K562 (cell line): Measurements from ENCODE around the gene GPR75. TPM values are rescaled to one million over a fixed set of nuclear protein-coding genes. Genes with fewer than 3 reads are reported as not detected.

Experiments used
- ATAC-seq: fragments of 200-7000 bp; cut with Tn5 transposase; 3 replicates; pipeline ENCODE4 v1.9.1; 2020; ENCODE audit warnings: moderate library complexity
- BruUV-seq: library from RNA; stranded (reverse); fragments of 400-500 nt; replicated peaks from 2 replicates; lab custom pipeline; 2021; lab: Mats Ljungman, UMichigan
- CTCF ChIA-PET: fragments of 300-600 bp; formaldehyde crosslinking; extraction: SDS; loops from one replicate; lab custom pipeline; 2021; ENCODE audit warnings: low intra/inter-chr PET ratio; lab: Yijun Ruan, JAX
- POLR2A ChIA-PET: fragments of 300-600, 350-650 bp; sonication (Branson Sonifier 250); formaldehyde crosslinking; extraction: SDS; loops from one replicate; lab custom pipeline; 2021; ENCODE audit warnings: antibody characterized with exemption, inconsistent platforms; lab: Yijun Ruan, JAX
- DNase-seq, 4 experiments: peaks; one replicate each; pipeline versions ENCODE4 v3.0.0 to v3.0.0-alpha.2; 2011 to 2018; ENCODE audit warnings: low spot score in 3 of 4, mixed read lengths in 3 of 4; ENCODE audit errors: extremely low read depth in 1 of 4
- FAIRE-seq: peaks from 2 replicates; lab custom pipeline; 2011; peaks lifted over from hg19 to GRCh38; lab: Jason Lieb, UNC
- H2AFZ ChIP-seq: 2 replicates; pipeline ENCODE4 v1.6.0; 2011; ENCODE audit warnings: low read depth, low read length, control low read depth, inconsistent platforms
- H3K27ac ChIP-seq: fragments of 200-600 bp; 3 replicates; pipeline ENCODE4 v1.8.0; 2011; ENCODE audit warnings: low read depth, mild to moderate bottlenecking, control low read depth, inconsistent platforms, low read length, moderate library complexity, mixed read lengths; ENCODE audit errors: extremely low read depth
- H3K27me3 ChIP-seq, 2 experiments: fragments of 300-600 bp in 1 of 2; 2 replicates in 1 of 2; 3 replicates in 1 of 2; pipeline versions ENCODE4 v1.6.0 to v1.8.0; 2011; ENCODE audit warnings: inconsistent platforms in 2 of 2, low read length in 2 of 2, mild to moderate bottlenecking in 1 of 2, mixed read lengths in 1 of 2, moderate library complexity in 1 of 2; ENCODE audit not compliant: control insufficient read depth in 2 of 2, insufficient read depth in 2 of 2
- H3K36me3 ChIP-seq: fragments of 300-600 bp; 3 replicates; pipeline ENCODE4 v1.8.0; 2011; ENCODE audit warnings: mild to moderate bottlenecking, low read length, inconsistent platforms; ENCODE audit not compliant: control insufficient read depth, insufficient read depth
- H3K4me1 ChIP-seq, 2 experiments: fragments of 200-600 bp in 1 of 2; replicated peaks in 1 of 2; 2 replicates in 1 of 2; 3 replicates in 1 of 2; pipeline versions ENCODE4 v1.5.1 to v1.8.0; 2011; ENCODE audit warnings: inconsistent platforms in 2 of 2, low read length in 2 of 2, mild to moderate bottlenecking in 1 of 2, mixed read lengths in 1 of 2, moderate library complexity in 1 of 2; ENCODE audit not compliant: control insufficient read depth in 2 of 2, insufficient read depth in 2 of 2
- H3K4me2 ChIP-seq: 2 replicates; pipeline ENCODE4 v1.6.1; 2011; ENCODE audit warnings: low read length, control low read depth, inconsistent platforms, mixed read lengths; ENCODE audit not compliant: insufficient read depth
- H3K4me3 ChIP-seq: fragments of 200-600 bp; sonication (generic), shearing (Covaris generic); 2 replicates; pipeline ENCODE4 v1.5.1; 2016; ENCODE audit warnings: control low read depth, inconsistent platforms
- H3K79me2 ChIP-seq: fragments of 200-600 bp; 3 replicates; pipeline ENCODE4 v1.8.0; 2011; ENCODE audit warnings: low read length, inconsistent platforms; ENCODE audit not compliant: control insufficient read depth, insufficient read depth
- H3K9ac ChIP-seq, 2 experiments: 2 replicates each; pipeline versions ENCODE4 v1.6.0 to v1.6.1; 2011; ENCODE audit warnings: low read depth in 2 of 2, low read length in 2 of 2, control low read depth in 1 of 2, inconsistent platforms in 1 of 2, mild to moderate bottlenecking in 1 of 2, mixed read lengths in 1 of 2; ENCODE audit not compliant: insufficient read depth in 1 of 2
- H3K9me1 ChIP-seq: one replicate; pipeline ENCODE4 v1.6.0; 2011; ENCODE audit warnings: inconsistent platforms, mild to moderate bottlenecking, low read length, moderate library complexity; ENCODE audit not compliant: control insufficient read depth, insufficient read depth
- H3K9me3 ChIP-seq: replicated peaks from 2 replicates; pipeline ENCODE4 v1.5.1; 2011; ENCODE audit warnings: low read depth, low read length, inconsistent platforms; ENCODE audit not compliant: control insufficient read depth, insufficient read depth
- H4K20me1 ChIP-seq: replicated peaks from 2 replicates; pipeline ENCODE4 v1.6.1; 2011; ENCODE audit warnings: low read length, inconsistent platforms, mixed read lengths; ENCODE audit not compliant: control insufficient read depth, insufficient read depth
- BCL6 ChIP-seq: fragments of 250-450 bp; sonication (Bioruptor Pico); IDR thresholded peaks from 2 replicates; pipeline ENCODE4 v1.4.0; 2020
- CBFA2T2 ChIP-seq: fragments of 450-650 bp; conservative IDR thresholded peaks from 2 replicates; pipeline ENCODE4 v1.6.1; 2017; ENCODE audit warnings: mild to moderate bottlenecking
- CC2D1A ChIP-seq: fragments of 450-650 bp; IDR thresholded peaks from 2 replicates; pipeline ENCODE4 v1.6.1; 2017; ENCODE audit warnings: mild to moderate bottlenecking
- EGR1 ChIP-seq: fragments of 450-650 bp; conservative IDR thresholded peaks from 2 replicates; pipeline ENCODE4 v1.6.1; 2017; ENCODE audit warnings: mild to moderate bottlenecking
- KAT8 ChIP-seq: fragments of 450-650 bp; IDR thresholded peaks from 2 replicates; pipeline ENCODE4 v1.6.1; 2016; ENCODE audit warnings: low read depth, mild to moderate bottlenecking
- NR4A1 ChIP-seq, 2 experiments: fragments of 250-450 bp in 1 of 2; fragments of 450-650 bp in 1 of 2; sonication (Bioruptor Pico) in 1 of 2; IDR thresholded peaks; 2 replicates each; pipeline versions ENCODE4 v1.4.0 to v1.6.1; 2016 to 2020; ENCODE audit warnings: mild to moderate bottlenecking in 2 of 2, missing compliant biosample characterization in 1 of 2, missing genetic modification characterization in 1 of 2, moderate library complexity in 1 of 2
- RFX7 ChIP-seq: fragments of 250-450 bp; sonication (Bioruptor Pico); IDR thresholded peaks from 2 replicates; pipeline ENCODE4 v1.5.1; 2021; ENCODE audit warnings: mild to moderate bottlenecking
- ZNF778 ChIP-seq: fragments of 450-650 bp; formaldehyde crosslinking; IDR thresholded peaks from 2 replicates; pipeline ENCODE4 v1.4.0; 2020; ENCODE audit warnings: mild to moderate bottlenecking, moderate library complexity
- whole genome bisulfite sequencing: fragments of 100-300 bp; shearing (Covaris generic); methylation state at CpG from one replicate; pipeline ENCODE4 v1.1.6; 2016; ENCODE audit warnings: low coverage, mixed read lengths; ENCODE audit not compliant: insufficient coverage; ENCODE audit errors: missing lambda C conversion rate; 5-methylcytosine and 5-hydroxymethylcytosine counted together
- in situ Hi-C: fragments of 300-500 bp; cut with MboI; formaldehyde crosslinking; loops from 4 replicates; pipeline ENCODE4 v1.15.0; 2018; ENCODE audit warnings: inconsistent platforms, mixed read lengths
- intact Hi-C: fragments of 100-400 bp; cut with micrococcal nuclease; formaldehyde crosslinking; loops from 2 replicates; pipeline ENCODE4 v1.14.2; 2022
- polyA plus RNA-seq, 8 experiments: library from polyadenylated mRNA; depleted of rRNA in 4 of 8; stranded (reverse) in 5 of 8; unstranded in 3 of 8; fragments of >200 nt; fragmentation: Nextera tagmentation in 2 of 8; fragmentation: Illumina TruSeq in 1 of 8; extraction: Ambion mirVana in 2 of 8; extraction: Trizol in 1 of 8; gene quantifications; 2 replicates each; pipeline versions ENCODE4 v1.2.1 to v1.2.3, GENCODE V29; 2011 to 2014; ENCODE audit warnings: inconsistent platforms in 1 of 8, missing spikeins in 1 of 8
- total RNA-seq, 7 experiments: library from RNA; depleted of rRNA in 6 of 7; stranded (reverse); fragments of >200 nt in 6 of 7; fragmentation: Illumina TruSeq in 2 of 7; extraction: Trizol in 2 of 7; gene quantifications; 2 replicates each; pipeline versions ENCODE4 v1.2.1 to v1.2.3, GENCODE V29; 2011 to 2021; ENCODE audit warnings: low replicate concordance in 1 of 7
- TF ChIP-seq, protein P1 (sequence below), 2 experiments: fragments of 450-650 bp in 1 of 2; sonication (generic) in 1 of 2; formaldehyde crosslinking; conservative IDR thresholded peaks; 2 replicates each; pipeline versions ENCODE4 v1.4.0 to v1.8.1; 2020 to 2022; ENCODE audit warnings: mild to moderate bottlenecking in 1 of 2, missing genetic modification reagents in 1 of 2

GPR75 gene
- total and polyA plus RNA-seq, 9 of the 15 experiments (the other 6 are each of a cell fraction or from before 2014, with no cell fraction given) = 0.10 to 3.9 (median 2.3) TPM

DNA sequence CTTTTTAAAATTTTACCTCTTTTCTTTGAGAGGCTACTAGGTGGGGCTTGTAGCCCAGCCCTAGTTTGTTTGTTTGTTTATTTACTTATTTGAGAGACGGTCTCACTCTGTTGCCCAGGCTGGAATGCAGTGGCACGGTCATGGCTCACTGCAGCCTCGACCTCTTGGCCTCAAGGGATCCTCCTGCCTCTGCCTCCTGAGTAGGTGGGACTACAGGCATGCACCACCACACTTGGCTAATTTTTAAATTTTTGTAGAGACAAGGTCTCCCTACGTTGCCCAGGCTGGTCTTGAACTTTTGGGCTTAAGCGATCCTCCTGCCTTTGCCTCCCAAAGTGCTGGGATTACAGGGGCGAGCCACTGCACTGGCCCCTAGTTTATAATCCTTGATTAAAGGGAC is 38.0 kb downstream of the GPR75 start:
- no TSS peak for BruUV-seq
- Histone ChIP-seq H3K9me1 (no peaks in the 10 kb centered on the region), H2AFZ (no peak overlapping the region), H3K4me2 (no peak overlapping the region), H3K4me1 (no peaks in the 10 kb centered on the region; a peak in 1 of 5 replicates), H3K36me3 (peaks cover 18% of the 10 kb centered on the region; the same call in 2 of the 3 replicates), H3K79me2 (no peaks in the 10 kb centered on the region), H3K9me3 (no peaks in the 10 kb centered on the region), H3K9ac (no peak overlapping the region), H3K27me3 (no peaks in the 10 kb centered on the region), H3K27ac (no peak overlapping the region), H4K20me1 (no peaks in the 10 kb centered on the region), H3K4me3 (no peak overlapping the region)
- TF ChIP-seq RFX7 (CRISPR knock-in tag) = no peak
- no peak for TF ChIP-seq BCL6 (CRISPR knock-in tag)
- TF ChIP-seq CC2D1A = no peak
- TF ChIP-seq KAT8 = no peak
- no peak for TF ChIP-seq NR4A1 (CRISPR knock-in tag; IDR thresholded peaks at IDR 0.05)
- no peak for TF ChIP-seq NR4A1 (tag; IDR thresholded peaks at IDR 0.05)
- TF ChIP-seq, protein P1, sequence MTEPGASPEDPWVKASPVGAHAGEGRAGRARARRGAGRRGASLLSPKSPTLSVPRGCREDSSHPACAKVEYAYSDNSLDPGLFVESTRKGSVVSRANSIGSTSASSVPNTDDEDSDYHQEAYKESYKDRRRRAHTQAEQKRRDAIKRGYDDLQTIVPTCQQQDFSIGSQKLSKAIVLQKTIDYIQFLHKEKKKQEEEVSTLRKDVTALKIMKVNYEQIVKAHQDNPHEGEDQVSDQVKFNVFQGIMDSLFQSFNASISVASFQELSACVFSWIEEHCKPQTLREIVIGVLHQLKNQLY (CRISPR knock-in tag; conservative IDR thresholded peaks at IDR 0.05) = no peak
- TF ChIP-seq ZNF778 (CRISPR knock-in tag) = no peak
- no peak for TF ChIP-seq EGR1
- no peak for TF ChIP-seq CBFA2T2
- ATAC-seq = no peak
- in situ Hi-C loops = no loop called here
- no peak for FAIRE-seq
- intact Hi-C loops = loop anchor here (10.0 kb wide), 2 partner anchors 227 to 397 kb away; no protein-coding TSS in a partner anchor
- ChIA-PET POLR2A (no interaction called here), CTCF (no interaction called here)
- no peak for DNase-seq
- WGBS = 43% methylated on average over 6 of the region's 6 CpGs
